22Rv1 (cell line): ENCODE data around the gene PPFIA1.
A peak's percentile ranks its signal among the peaks of the same experiment; 100 is the strongest.
"Not testable (repeated sequence)": the region's sequence is repeated elsewhere in the genome, so short reads cannot be mapped to it uniquely, and the experiment has no call there.

Source experiments
- H3K27ac ChIP-seq: fragments of 450-650 bp; 2 replicates; pipeline ENCODE4 v1.5.1; 2017
- ZFX ChIP-seq: fragments of 450-650 bp; IDR thresholded peaks from 2 replicates; pipeline ENCODE4 v1.6.1; 2017; ENCODE audit warnings: antibody characterized with exemption, borderline replicate concordance
- TF ChIP-seq, protein P1 (sequence below): fragments of 450-650 bp; IDR thresholded peaks from 2 replicates; pipeline ENCODE4 v1.5.1; 2017; ENCODE audit warnings: mild to moderate bottlenecking

Gene PPFIA1

DNA sequence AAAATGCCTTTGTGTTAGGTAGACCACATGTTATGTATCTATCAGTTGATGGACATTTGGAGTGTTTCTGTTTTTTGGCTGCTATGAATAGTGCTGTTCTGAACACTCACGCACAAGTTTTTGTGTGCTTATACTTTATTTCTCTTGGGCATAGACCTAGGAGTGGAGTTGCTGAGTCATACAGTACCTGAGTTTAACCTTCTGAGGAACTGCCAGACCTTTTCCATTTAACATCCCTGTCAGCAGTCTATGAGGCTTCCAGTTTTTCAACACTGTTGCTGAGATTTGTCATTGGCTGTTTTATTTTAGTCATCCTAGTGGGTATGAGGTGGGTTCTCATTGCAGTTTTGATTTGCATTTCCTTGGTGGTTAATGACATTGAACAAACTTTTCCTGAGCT, 132.2 kb downstream of the PPFIA1 start:
- TF ChIP-seq ZFX = no peak
- TF ChIP-seq, protein P1, sequence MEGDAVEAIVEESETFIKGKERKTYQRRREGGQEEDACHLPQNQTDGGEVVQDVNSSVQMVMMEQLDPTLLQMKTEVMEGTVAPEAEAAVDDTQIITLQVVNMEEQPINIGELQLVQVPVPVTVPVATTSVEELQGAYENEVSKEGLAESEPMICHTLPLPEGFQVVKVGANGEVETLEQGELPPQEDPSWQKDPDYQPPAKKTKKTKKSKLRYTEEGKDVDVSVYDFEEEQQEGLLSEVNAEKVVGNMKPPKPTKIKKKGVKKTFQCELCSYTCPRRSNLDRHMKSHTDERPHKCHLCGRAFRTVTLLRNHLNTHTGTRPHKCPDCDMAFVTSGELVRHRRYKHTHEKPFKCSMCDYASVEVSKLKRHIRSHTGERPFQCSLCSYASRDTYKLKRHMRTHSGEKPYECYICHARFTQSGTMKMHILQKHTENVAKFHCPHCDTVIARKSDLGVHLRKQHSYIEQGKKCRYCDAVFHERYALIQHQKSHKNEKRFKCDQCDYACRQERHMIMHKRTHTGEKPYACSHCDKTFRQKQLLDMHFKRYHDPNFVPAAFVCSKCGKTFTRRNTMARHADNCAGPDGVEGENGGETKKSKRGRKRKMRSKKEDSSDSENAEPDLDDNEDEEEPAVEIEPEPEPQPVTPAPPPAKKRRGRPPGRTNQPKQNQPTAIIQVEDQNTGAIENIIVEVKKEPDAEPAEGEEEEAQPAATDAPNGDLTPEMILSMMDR = no peak
- peak overlapping the region; percentile 11; the same call in 1 of the 2 replicates for H3K27ac ChIP-seq

GRCh38 chr11:70404244-70404643, 133.8 kb downstream of the PPFIA1 start:
- TF ChIP-seq, protein P1 = no peak
- no peak for TF ChIP-seq ZFX
- H3K27ac ChIP-seq = no peak overlapping the region

- no peak overlapping the region for H3K27ac ChIP-seq
- no peak for TF ChIP-seq ZFX
- TF ChIP-seq, protein P1 = no peak
Measured at GRCh38 chr11:70405679-70406395, 135.3 kb downstream of the PPFIA1 start.

GRCh38 chr11:70407121-70407520, 136.6 kb downstream of the PPFIA1 start:
- no peak for TF ChIP-seq ZFX
- TF ChIP-seq, protein P1 = no peak

DNA sequence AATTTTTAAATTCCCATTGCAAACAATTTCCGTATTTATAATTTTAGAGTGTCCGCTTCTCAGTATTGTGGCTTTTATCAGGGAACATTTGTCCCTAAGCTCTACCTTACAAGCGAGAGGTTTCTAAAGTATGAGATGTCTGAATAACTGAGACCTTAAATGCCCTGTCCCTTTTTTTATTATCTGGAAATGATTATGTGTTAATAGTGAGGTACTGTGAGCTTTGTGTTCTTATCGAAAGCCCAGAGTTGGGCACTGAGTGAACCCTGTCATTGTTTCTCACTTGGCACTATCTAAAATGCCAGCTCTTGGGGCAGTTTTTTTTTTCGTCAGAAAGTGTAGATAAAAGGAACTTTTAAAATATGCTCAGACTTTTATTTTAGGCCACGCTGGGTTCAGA, 137.3 kb downstream of the PPFIA1 start:
- TF ChIP-seq, protein P1 = no peak
- no peak for TF ChIP-seq ZFX
- no peak overlapping the region for H3K27ac ChIP-seq

More at GRCh38 chr11:70407121-70407520, 136.6 kb downstream of the PPFIA1 start:
- H3K27ac ChIP-seq = no peak overlapping the region

- not testable (repeated sequence) for H3K27ac ChIP-seq
Measured at GRCh38 chr11:70408326-70408725, 137.8 kb downstream of the PPFIA1 start.

- H3K27ac ChIP-seq = no peak overlapping the region
- TF ChIP-seq, protein P1 = no peak
Measured at GRCh38 chr11:70409437-70409836, 138.9 kb downstream of the PPFIA1 start.

DNA sequence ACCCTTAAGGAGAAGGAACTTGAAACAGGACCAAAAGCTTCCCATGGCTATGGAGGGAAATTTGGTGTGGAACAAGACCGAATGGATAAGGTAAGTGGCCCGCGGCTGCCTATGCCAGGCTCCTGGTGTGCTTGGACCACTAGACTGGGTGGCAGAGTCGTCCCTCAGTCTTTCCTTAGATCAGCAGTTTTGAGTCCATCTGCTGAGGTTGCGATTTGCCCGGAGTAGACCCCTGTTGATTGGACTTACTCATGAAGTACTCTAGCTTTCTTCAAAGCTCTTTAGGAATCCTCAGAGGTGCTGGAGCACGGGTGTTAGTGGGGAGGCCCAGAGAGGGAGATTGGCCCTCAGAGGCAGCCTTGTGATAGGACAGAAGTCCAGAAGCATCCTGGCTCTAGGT, 139.4 kb downstream of the PPFIA1 start:
- TF ChIP-seq, protein P1 = no peak
- TF ChIP-seq ZFX = no peak
- no peak overlapping the region for H3K27ac ChIP-seq
